Ovary (tissue), 9 donors: ENCODE measurements around the gene RBM33. TPM values are rescaled to one million over a fixed set of nuclear protein-coding genes. Genes with fewer than 3 reads are reported as not detected.

Experiments used
- DNase-seq, 5 donors: peaks; one replicate each; pipeline ENCODE4 v3.0.0-alpha.2; 2019 to 2020
- H3K27ac ChIP-seq, 2 donors: fragments of 200-600 bp; one replicate each; pipeline versions ENCODE4 v1.5.1 to v1.8.0; 2019 to 2022
- H3K27me3 ChIP-seq: fragments of 200-600 bp; one replicate; pipeline ENCODE4 v1.8.0; 2022
- H3K36me3 ChIP-seq: fragments of 200-600 bp; sonication (generic); one replicate; pipeline ENCODE4 v1.5.1; 2019
- H3K4me1 ChIP-seq: one replicate; pipeline ENCODE4 v1.8.1; 2013; ENCODE audit warnings: mild to moderate bottlenecking, moderate library complexity; ENCODE audit not compliant: insufficient read depth
- H3K4me3 ChIP-seq: fragments of 200-600 bp; sonication (generic); one replicate; pipeline ENCODE4 v1.5.1; 2017
- H3K9me3 ChIP-seq, 2 donors: fragments of 200-600 bp in 1 of 2; sonication (generic) in 1 of 2; one replicate each; pipeline versions ENCODE4 v1.5.1 to v1.8.1; 2013 to 2019; ENCODE audit warnings: mild to moderate bottlenecking in 1 of 2, moderate library complexity in 1 of 2
- EP300 ChIP-seq: sonication (generic); formaldehyde crosslinking; IDR thresholded peaks from one replicate; pipeline ENCODE4 v1.6.1; 2017; ENCODE audit warnings: antibody characterized with exemption
- POLR2A ChIP-seq: fragments of 450-650 bp; IDR thresholded peaks from one replicate; pipeline ENCODE4 v1.6.1; 2017; ENCODE audit warnings: antibody characterized with exemption, mild to moderate bottlenecking, moderate library complexity
- WGBS, 3 donors: extraction: QIAGEN DNeasy Blood & Tissue Kit in 1 of 3; methylation state at CpG; one replicate each; pipeline versions ENCODE4 v1.1.5 to v1.1.7; 2013 to 2017; 5-methylcytosine and 5-hydroxymethylcytosine counted together
- intact Hi-C, 4 donors: fragments of 100-400 bp; cut with DNase I; formaldehyde crosslinking; loops; one replicate each; pipeline versions ENCODE4 v1.11.0 to v1.15.1; 2022 to 2023
- polyA plus RNA-seq, 2 donors: library from polyadenylated mRNA; stranded (reverse); fragments of 200-250 nt in 1 of 2; fragments of 350-450 nt in 1 of 2; fragmentation: Illumina TruSeq in 1 of 2; extraction: RNeasy Lipid Tissue Mini Kit (QIAGEN cat#74804) in 1 of 2; gene quantifications; one replicate each; pipeline ENCODE4 v1.2.3, GENCODE V29; 2013 to 2014
- total RNA-seq, 7 donors: library from RNA; depleted of rRNA in 2 of 7; stranded (reverse); fragments of >200 nt in 2 of 7; fragmentation: NEBNext Ultra II Directional in 3 of 7; extraction: Animal tissue kit (Norgen Biotek cat#: 25700) in 3 of 7; gene quantifications; one replicate each; pipeline versions ENCODE4 v1.1.0 to v1.2.4, GENCODE V29; 2016 to 2023
- TF ChIP-seq, protein P1 (sequence below), 3 donors: fragments of 450-650 bp in 2 of 3; fragments of 200-600 bp in 1 of 3; IDR thresholded peaks; one replicate each; pipeline versions ENCODE4 v1.5.1 to v1.8.0; 2016 to 2022; ENCODE audit warnings: antibody characterized with exemption in 3 of 3, mild to moderate bottlenecking in 1 of 3
- donor health status: DM: no; HTN: no; CAD: no; lungs with moderate emphysema.
- donor health status: DM: no; HTN: no; CAD: no.
- donor health status: Bipolar disorder and iron deficiency.
- donor health status: DM: yes; HTN: yes; CAD: no.
- donor health status: DM: no; HTN: no; CAD: no.
- donor health status: DM: yes; HTN: yes; CAD: no.

Gene RBM33
- total and polyA plus RNA-seq, 9 donors = 19.8 to 62.0 (median 49.3) TPM

- Histone ChIP-seq H3K27ac (no peak overlapping the region), H3K36me3 (no peaks in the 10 kb centered on the region), H3K9me3 (no peaks in the 10 kb centered on the region), H3K4me3 (no peak overlapping the region), H3K27me3 (no peaks in the 10 kb centered on the region), H3K4me1 (no peaks in the 10 kb centered on the region)
- no peak for DNase-seq
- intact Hi-C loops = no loop called here
- TF ChIP-seq POLR2A (no peak), EP300 (no peak)
- TF ChIP-seq, protein P1, sequence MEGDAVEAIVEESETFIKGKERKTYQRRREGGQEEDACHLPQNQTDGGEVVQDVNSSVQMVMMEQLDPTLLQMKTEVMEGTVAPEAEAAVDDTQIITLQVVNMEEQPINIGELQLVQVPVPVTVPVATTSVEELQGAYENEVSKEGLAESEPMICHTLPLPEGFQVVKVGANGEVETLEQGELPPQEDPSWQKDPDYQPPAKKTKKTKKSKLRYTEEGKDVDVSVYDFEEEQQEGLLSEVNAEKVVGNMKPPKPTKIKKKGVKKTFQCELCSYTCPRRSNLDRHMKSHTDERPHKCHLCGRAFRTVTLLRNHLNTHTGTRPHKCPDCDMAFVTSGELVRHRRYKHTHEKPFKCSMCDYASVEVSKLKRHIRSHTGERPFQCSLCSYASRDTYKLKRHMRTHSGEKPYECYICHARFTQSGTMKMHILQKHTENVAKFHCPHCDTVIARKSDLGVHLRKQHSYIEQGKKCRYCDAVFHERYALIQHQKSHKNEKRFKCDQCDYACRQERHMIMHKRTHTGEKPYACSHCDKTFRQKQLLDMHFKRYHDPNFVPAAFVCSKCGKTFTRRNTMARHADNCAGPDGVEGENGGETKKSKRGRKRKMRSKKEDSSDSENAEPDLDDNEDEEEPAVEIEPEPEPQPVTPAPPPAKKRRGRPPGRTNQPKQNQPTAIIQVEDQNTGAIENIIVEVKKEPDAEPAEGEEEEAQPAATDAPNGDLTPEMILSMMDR (IDR thresholded peaks at IDR 0.05) = no peak
- 82 to 85% (median 84%) methylated on average over 17 to 18 of the region's 18 CpGs for WGBS, 3 donors
Observed at GRCh38 chr7:155820246-155820645, 175.8 kb downstream of the RBM33 start.

- Histone ChIP-seq H3K27me3 (no peaks in the 10 kb centered on the region), H3K27ac (no peak overlapping the region), H3K36me3 (no peaks in the 10 kb centered on the region), H3K9me3 (no peaks in the 10 kb centered on the region), H3K4me1 (no peaks in the 10 kb centered on the region), H3K4me3 (no peak overlapping the region)
- TF ChIP-seq, protein P1 (IDR thresholded peaks at IDR 0.05) = no peak
- TF ChIP-seq EP300 (no peak), POLR2A (no peak)
- WGBS, 3 donors = 70 to 73% (median 72%) methylated on average over 13 of the region's 13 CpGs
- DNase-seq = no peak
- intact Hi-C loops = no loop called here
Observed at GRCh38 chr7:155820788-155821187, 176.3 kb downstream of the RBM33 start.

GRCh38 chr7:155821851-155822250 is 177.4 kb downstream of the RBM33 start:
- H3K4me1 ChIP-seq = no peaks in the 10 kb centered on the region
- no peak for DNase-seq
- intact Hi-C loops = no loop called here
- no peak overlapping the region for H3K4me3 ChIP-seq
- no peaks in the 10 kb centered on the region for H3K36me3 ChIP-seq
- no peaks in the 10 kb centered on the region for H3K9me3 ChIP-seq
- 80 to 89% (median 83%) methylated on average over 11 of the region's 11 CpGs for WGBS, 3 donors
- TF ChIP-seq EP300 (no peak), POLR2A (no peak)
- TF ChIP-seq, protein P1 (IDR thresholded peaks at IDR 0.05) = no peak
- no peaks in the 10 kb centered on the region for H3K27me3 ChIP-seq
- H3K27ac ChIP-seq = no peak overlapping the region

- H3K4me3 ChIP-seq = no peak overlapping the region
- no peaks in the 10 kb centered on the region for H3K36me3 ChIP-seq
- no peaks in the 10 kb centered on the region for H3K4me1 ChIP-seq
- 69 to 76% (median 75%) methylated on average over 17 of the region's 17 CpGs for WGBS, 3 donors
- DNase-seq = no peak
- intact Hi-C loops = no loop called here
- H3K9me3 ChIP-seq = no peaks in the 10 kb centered on the region
- TF ChIP-seq POLR2A = no peak
- no peak for TF ChIP-seq EP300
- TF ChIP-seq, protein P1 (IDR thresholded peaks at IDR 0.05) = no peak
- no peaks in the 10 kb centered on the region for H3K27me3 ChIP-seq
- no peak overlapping the region for H3K27ac ChIP-seq
Observed at GRCh38 chr7:155824227-155824886, 179.9 kb downstream of the RBM33 start.
